ENCODE data around the gene SPATA22. TPM values are rescaled to one million over a fixed set of nuclear protein-coding genes. Genes with fewer than 3 reads are reported as not detected.
"Not testable (repeated sequence)": the region's sequence is repeated elsewhere in the genome, so short reads cannot be mapped to it uniquely, and the experiment has no call there.

SPATA22 gene
- total RNA-seq, 1 donor = 2.2 TPM

- H4K20me1 ChIP-seq (ENCODE audit: insufficient read depth, low read length) = no peaks in the 10 kb centered on the region
- H3K4me2 ChIP-seq (ENCODE audit: insufficient read depth, low read length) = peak overlapping the region; percentile 26
- TF ChIP-seq CTCF (IDR thresholded peaks at IDR 0.05; ENCODE audit: extremely low read depth, low read depth, low read length) = no peak
- no peak overlapping the region for H2AFZ ChIP-seq (ENCODE audit: low read length)
- H3K36me3 ChIP-seq (ENCODE audit: insufficient read depth, low read length) = no peaks in the 10 kb centered on the region
- H3K9me3 ChIP-seq (ENCODE audit: low read depth, low read length) = no peaks in the 10 kb centered on the region
- no peak for DNase-seq (ENCODE audit: insufficient read length, low spot score, missing footprints)
- H3K27me3 ChIP-seq (ENCODE audit: insufficient read depth, low read length) = no peaks in the 10 kb centered on the region
- no peaks in the 10 kb centered on the region for H3K79me2 ChIP-seq (ENCODE audit: insufficient read depth, low read length)
- no peak overlapping the region for H3K4me3 ChIP-seq (ENCODE audit: insufficient read depth, low read length)
- H3K4me1 ChIP-seq (ENCODE audit: insufficient read depth, low read length) = no peaks in the 10 kb centered on the region
- no peak overlapping the region for H3K27ac ChIP-seq (ENCODE audit: low read depth, low read length)
Observed at GRCh38 chr17:3474212-3474611, 2.6 kb upstream of the SPATA22 start.

GRCh38 chr17:3472137-3472536 lies 518 bp upstream of the SPATA22 start:
- H3K4me3 ChIP-seq (ENCODE audit: insufficient read depth, low read length) = no peak overlapping the region

GRCh38 chr17:3469529-3469928 lies 2.1 kb downstream of the SPATA22 start:
- Histone ChIP-seq H3K4me1 (ENCODE audit: insufficient read depth, low read length) (no peaks in the 10 kb centered on the region), H3K36me3 (ENCODE audit: insufficient read depth, low read length) (no peaks in the 10 kb centered on the region), H3K79me2 (ENCODE audit: insufficient read depth, low read length) (no peaks in the 10 kb centered on the region), H3K4me2 (ENCODE audit: insufficient read depth, low read length) (no peak overlapping the region), H3K9me3 (ENCODE audit: low read depth, low read length) (no peaks in the 10 kb centered on the region), H3K27me3 (ENCODE audit: insufficient read depth, low read length) (no peaks in the 10 kb centered on the region), H3K4me3 (ENCODE audit: insufficient read depth, low read length) (no peak overlapping the region), H4K20me1 (ENCODE audit: insufficient read depth, low read length) (no peaks in the 10 kb centered on the region), H3K27ac (ENCODE audit: low read depth, low read length) (no peak overlapping the region), H2AFZ (ENCODE audit: low read length) (no peak overlapping the region)
- DNase-seq (ENCODE audit: insufficient read length, low spot score, missing footprints) = no peak
- no peak for TF ChIP-seq CTCF (IDR thresholded peaks at IDR 0.05; ENCODE audit: extremely low read depth, low read depth, low read length)

More at GRCh38 chr17:3472137-3472536, 518 bp upstream of the SPATA22 start:
- TF ChIP-seq CTCF (IDR thresholded peaks at IDR 0.05; ENCODE audit: extremely low read depth, low read depth, low read length) = no peak
- Histone ChIP-seq H3K36me3 (ENCODE audit: insufficient read depth, low read length) (no peaks in the 10 kb centered on the region), H3K4me1 (ENCODE audit: insufficient read depth, low read length) (no peaks in the 10 kb centered on the region), H4K20me1 (ENCODE audit: insufficient read depth, low read length) (no peaks in the 10 kb centered on the region), H3K27me3 (ENCODE audit: insufficient read depth, low read length) (no peaks in the 10 kb centered on the region), H3K9me3 (ENCODE audit: low read depth, low read length) (no peaks in the 10 kb centered on the region), H3K27ac (ENCODE audit: low read depth, low read length) (no peak overlapping the region), H3K4me2 (ENCODE audit: insufficient read depth, low read length) (no peak overlapping the region), H3K79me2 (ENCODE audit: insufficient read depth, low read length) (no peaks in the 10 kb centered on the region), H2AFZ (ENCODE audit: low read length) (no peak overlapping the region)
- DNase-seq (ENCODE audit: insufficient read length, low spot score, missing footprints) = peak; percentile 34

- H3K79me2 ChIP-seq (ENCODE audit: insufficient read depth, low read length); H3K4me3 ChIP-seq (ENCODE audit: insufficient read depth, low read length); DNase-seq (ENCODE audit: insufficient read length, low spot score, missing footprints); H3K9me3 ChIP-seq (ENCODE audit: low read depth, low read length); H3K4me1 ChIP-seq (ENCODE audit: insufficient read depth, low read length); H3K27me3 ChIP-seq (ENCODE audit: insufficient read depth, low read length); H3K27ac ChIP-seq (ENCODE audit: low read depth, low read length); H4K20me1 ChIP-seq (ENCODE audit: insufficient read depth, low read length); H2AFZ ChIP-seq (ENCODE audit: low read length); H3K4me2 ChIP-seq (ENCODE audit: insufficient read depth, low read length); H3K36me3 ChIP-seq (ENCODE audit: insufficient read depth, low read length): not testable (repeated sequence)
Observed at GRCh38 chr17:3466355-3466754, 5.3 kb downstream of the SPATA22 start.
